Stimulated activated CD4-positive, alpha-beta T cell treated with anti-CD3 and anti-CD28 coated beads, Interleukin-1b, Interleukin-23, amount 100 ng/mL, for 4 hours (primary cell): ENCODE data around the gene FOXP2.

Source experiments
- DNase-seq, 2 donors: peaks; one replicate each; pipeline ENCODE4 v3.0.0-alpha.2; 2020; ENCODE audit warnings: low read depth in 2 of 2

FOXP2 gene

GRCh38 chr7:114715907-114716306 lies 301.3 kb downstream of the FOXP2 start:
- no peak for DNase-seq

GRCh38 chr7:114718861-114719260 lies 304.2 kb downstream of the FOXP2 start:
- no peak for DNase-seq

- DNase-seq = no peak
Measured at GRCh38 chr7:114720725-114721124, 306.1 kb downstream of the FOXP2 start.

- no peak for DNase-seq
Measured at GRCh38 chr7:114722562-114722961, 307.9 kb downstream of the FOXP2 start.

GRCh38 chr7:114723308-114723707 lies 308.7 kb downstream of the FOXP2 start:
- DNase-seq = no peak

GRCh38 chr7:114740095-114740494 lies 325.5 kb downstream of the FOXP2 start:
- DNase-seq = no peak

- no peak for DNase-seq
Measured at GRCh38 chr7:114740941-114741340, 326.3 kb downstream of the FOXP2 start.

GRCh38 chr7:114741911-114742310 lies 327.3 kb downstream of the FOXP2 start:
- DNase-seq = no peak
